Measurements from ENCODE around the gene PHAF1.

Gene PHAF1

GRCh38 chr16:67177743-67178699 lies 68.3 kb downstream of the PHAF1 start:
- DNase-seq (ENCODE audit: low read depth) = no peak
- peak overlapping the region; percentile 26 for H3K4me3 ChIP-seq (ENCODE audit: control insufficient read depth, low read depth, low read length)

GRCh38 chr16:67179421-67180080 lies 69.8 kb downstream of the PHAF1 start:
- no peak overlapping the region for H3K4me3 ChIP-seq (ENCODE audit: control insufficient read depth, low read depth, low read length)
- TF ChIP-seq CTCF (IDR thresholded peaks at IDR 0.05; ENCODE audit: control insufficient read depth, insufficient read depth, low read depth, low read length, missing control alignments) = no peak

More at GRCh38 chr16:67177743-67178699, 68.3 kb downstream of the PHAF1 start:
- TF ChIP-seq CTCF (IDR thresholded peaks at IDR 0.05; ENCODE audit: control insufficient read depth, insufficient read depth, low read depth, low read length, missing control alignments) = no peak

GRCh38 chr16:67180166-67180565 lies 70.4 kb downstream of the PHAF1 start:
- no peak for DNase-seq (ENCODE audit: low read depth)
- TF ChIP-seq CTCF (IDR thresholded peaks at IDR 0.05; ENCODE audit: control insufficient read depth, insufficient read depth, low read depth, low read length, missing control alignments) = no peak

More at GRCh38 chr16:67179421-67180080, 69.8 kb downstream of the PHAF1 start:
- no peak for DNase-seq (ENCODE audit: low read depth)

GRCh38 chr16:67181346-67181745 lies 71.6 kb downstream of the PHAF1 start:
- no peak for TF ChIP-seq CTCF (IDR thresholded peaks at IDR 0.05; ENCODE audit: control insufficient read depth, insufficient read depth, low read depth, low read length, missing control alignments)
- no peak overlapping the region for H3K4me3 ChIP-seq (ENCODE audit: control insufficient read depth, low read depth, low read length)
- peak; percentile 52 for DNase-seq (ENCODE audit: low read depth)

More at GRCh38 chr16:67180166-67180565, 70.4 kb downstream of the PHAF1 start:
- no peak overlapping the region for H3K4me3 ChIP-seq (ENCODE audit: control insufficient read depth, low read depth, low read length)

- DNase-seq (ENCODE audit: low read depth) = no peak
- no peak for TF ChIP-seq CTCF (IDR thresholded peaks at IDR 0.05; ENCODE audit: control insufficient read depth, insufficient read depth, low read depth, low read length, missing control alignments)
These were observed 72.5 kb downstream of the PHAF1 start for GRCh38 chr16:67182288-67182687.

GRCh38 chr16:67183284-67183626 lies 73.5 kb downstream of the PHAF1 start:
- no peak for DNase-seq (ENCODE audit: low read depth)
- TF ChIP-seq CTCF (IDR thresholded peaks at IDR 0.05; ENCODE audit: control insufficient read depth, insufficient read depth, low read depth, low read length, missing control alignments) = no peak
- H3K4me3 ChIP-seq (ENCODE audit: control insufficient read depth, low read depth, low read length) = peak overlapping the region; percentile 46

More at GRCh38 chr16:67182288-67182687, 72.5 kb downstream of the PHAF1 start:
- no peak overlapping the region for H3K4me3 ChIP-seq (ENCODE audit: control insufficient read depth, low read depth, low read length)

Measured in AG09309 (cell line).